Neuronal stem cell (in vitro differentiated cells): Measurements from ENCODE around the gene MYOG.

Experiments
- DNase-seq: peaks from one replicate; pipeline ENCODE4 v3.0.0-alpha.2; 2013; ENCODE audit warnings: low spot score
- H2AFZ ChIP-seq: one replicate; pipeline ENCODE4 v1.6.1; 2013; ENCODE audit warnings: mild to moderate bottlenecking, low read length, inconsistent platforms
- H2AK5ac ChIP-seq: 2 replicates; pipeline ENCODE4 v1.6.1; 2013; ENCODE audit warnings: low read depth, mild to moderate bottlenecking, inconsistent platforms, low read length, moderate library complexity, mixed read lengths
- H2BK120ac ChIP-seq: 2 replicates; pipeline ENCODE4 v1.6.1; 2013; ENCODE audit warnings: low read depth, mild to moderate bottlenecking, inconsistent platforms, low read length, moderate library complexity, mixed read lengths
- H2BK12ac ChIP-seq: one replicate; pipeline ENCODE4 v1.6.1; 2013; ENCODE audit warnings: low read length, inconsistent platforms
- H2BK15ac ChIP-seq: 2 replicates; pipeline ENCODE4 v1.6.1; 2013; ENCODE audit warnings: mild to moderate bottlenecking, low read length, inconsistent platforms, mixed read lengths
- H2BK5ac ChIP-seq: one replicate; pipeline ENCODE4 v1.6.1; 2013; ENCODE audit warnings: inconsistent platforms, mild to moderate bottlenecking, low read length, moderate library complexity
- H3K14ac ChIP-seq: one replicate; pipeline ENCODE4 v1.6.1; 2013; ENCODE audit warnings: low read length, inconsistent platforms
- H3K18ac ChIP-seq: 2 replicates; pipeline ENCODE4 v1.6.1; 2013; ENCODE audit warnings: low read length, inconsistent platforms
- H3K23ac ChIP-seq: 2 replicates; pipeline ENCODE4 v1.6.1; 2013; ENCODE audit warnings: low read depth, mild to moderate bottlenecking, mixed read lengths, low read length, inconsistent platforms; ENCODE audit not compliant: poor library complexity
- H3K27ac ChIP-seq: replicated peaks from 3 replicates; pipeline ENCODE4 v1.5.1; 2013; ENCODE audit warnings: low read length, inconsistent platforms
- H3K27me3 ChIP-seq, 3 experiments: 2 replicates each; pipeline ENCODE4 v1.6.1; 2013; ENCODE audit warnings: low read length in 3 of 3, mild to moderate bottlenecking in 2 of 3, inconsistent platforms in 1 of 3, low read depth in 1 of 3, mixed read lengths in 1 of 3, moderate library complexity in 1 of 3; ENCODE audit not compliant: control insufficient read depth in 3 of 3, insufficient read depth in 3 of 3
- H3K36me3 ChIP-seq, 2 donors: replicated peaks in 1 of 2; 2 replicates each; pipeline ENCODE4 v1.6.1; 2013; ENCODE audit warnings: low read length in 2 of 2; ENCODE audit not compliant: control insufficient read depth in 2 of 2, insufficient read depth in 2 of 2
- H3K4ac ChIP-seq: 2 replicates; pipeline ENCODE4 v1.6.1; 2013; ENCODE audit warnings: inconsistent platforms, mild to moderate bottlenecking, low read length, moderate library complexity
- H3K4me1 ChIP-seq, 2 donors: 1 replicate in 1 of 2; 2 replicates in 1 of 2; pipeline ENCODE4 v1.6.1; 2013; ENCODE audit warnings: low read length in 2 of 2, low read depth in 1 of 2; ENCODE audit not compliant: control insufficient read depth in 2 of 2, insufficient read depth in 1 of 2
- H3K4me2 ChIP-seq: one replicate; pipeline ENCODE4 v1.6.1; 2013; ENCODE audit warnings: mild to moderate bottlenecking, low read length, inconsistent platforms; ENCODE audit not compliant: insufficient read depth, poor library complexity, severe bottlenecking
- H3K4me3 ChIP-seq, 2 donors: 2 replicates each; pipeline ENCODE4 v1.5.1; 2013; ENCODE audit warnings: low read length in 2 of 2, mild to moderate bottlenecking in 2 of 2, inconsistent platforms in 1 of 2, moderate library complexity in 1 of 2
- H3K79me1 ChIP-seq: one replicate; pipeline ENCODE4 v1.6.1; 2013; ENCODE audit warnings: low read depth, mild to moderate bottlenecking, inconsistent platforms, low read length, moderate library complexity
- H3K9ac ChIP-seq: one replicate; pipeline ENCODE4 v1.6.1; 2013; ENCODE audit warnings: mild to moderate bottlenecking, low read depth, low read length, inconsistent platforms; ENCODE audit not compliant: poor library complexity
- H3K9me3 ChIP-seq, 2 donors: replicated peaks in 1 of 2; 2 replicates each; pipeline versions ENCODE3 to v1.6.1; 2013; ENCODE audit warnings: low read length in 2 of 2, mild to moderate bottlenecking in 2 of 2, inconsistent platforms in 1 of 2, low read depth in 1 of 2, mixed read lengths in 1 of 2, moderate library complexity in 1 of 2; ENCODE audit not compliant: control insufficient read depth in 2 of 2, insufficient read depth in 1 of 2
- H4K8ac ChIP-seq: one replicate; pipeline ENCODE4 v1.6.1; 2013; ENCODE audit warnings: low read depth, mild to moderate bottlenecking, inconsistent platforms, low read length, moderate library complexity
- H4K91ac ChIP-seq: one replicate; pipeline ENCODE4 v1.6.1; 2013; ENCODE audit warnings: low read length, low read depth, mild to moderate bottlenecking, inconsistent platforms; ENCODE audit not compliant: poor library complexity
- WGBS, 2 donors: extraction: QIAGEN DNeasy Blood & Tissue Kit; methylation state at CpG; one replicate each; pipeline ENCODE4 v1.1.7; 2013; ENCODE audit warnings: missing lambda C conversion rate in 2 of 2, mixed read lengths in 1 of 2; ENCODE audit not compliant: insufficient read length in 2 of 2, insufficient replicate concordance in 1 of 2; ENCODE audit errors: extremely low coverage in 2 of 2; 5-methylcytosine and 5-hydroxymethylcytosine counted together

The MYOG gene

GRCh38 chr1:203075236-203076030 is 10.4 kb downstream of the MYOG start:
- no peaks in the 10 kb centered on the region for H3K79me1 ChIP-seq
- H3K27ac ChIP-seq = no peak overlapping the region
- H3K23ac ChIP-seq = no peak overlapping the region
- no CpG with 5 or more reads among the region's 56 CpGs for WGBS, 2 donors
- no peaks in the 10 kb centered on the region for H3K9me3 ChIP-seq
- peak overlapping the region in 1 of 2 donors; percentile 70 for H3K4me3 ChIP-seq
- H3K4ac ChIP-seq = no peak overlapping the region
- peak overlapping the region; percentile 47 for H3K14ac ChIP-seq
- no peak overlapping the region for H2AK5ac ChIP-seq
- peaks cover 0 to 83% (median 37%) of the 10 kb centered on the region in 3 experiments for H3K27me3 ChIP-seq
- H3K9ac ChIP-seq = peak overlapping the region; percentile 65
- peak overlapping the region; percentile 50 for H2BK15ac ChIP-seq
- no peak overlapping the region for H4K8ac ChIP-seq
- peak overlapping the region; percentile 75 for H3K18ac ChIP-seq
- peaks cover 0 to 2% of the 10 kb centered on the region in 2 donors for H3K4me1 ChIP-seq
- H3K36me3 ChIP-seq = no peaks in the 10 kb centered on the region
- DNase-seq = no peak
- H4K91ac ChIP-seq = no peak overlapping the region
- no peak overlapping the region for H2BK12ac ChIP-seq
- no peak overlapping the region for H2BK5ac ChIP-seq
- H2BK120ac ChIP-seq = no peak overlapping the region
- H2AFZ ChIP-seq = no peak overlapping the region
- peak overlapping the region; percentile 82 for H3K4me2 ChIP-seq

GRCh38 chr1:203074610-203075009 is 11.2 kb downstream of the MYOG start:
- Histone ChIP-seq H2BK15ac (no peak overlapping the region), H2AFZ (no peak overlapping the region), H2AK5ac (no peak overlapping the region), H2BK12ac (no peak overlapping the region), H3K4me3 (no peak overlapping the region), H4K8ac (no peak overlapping the region), H3K4ac (no peak overlapping the region), H3K14ac (no peak overlapping the region), H3K27me3 (peaks cover 0 to 75% (median 37%) of the 10 kb centered on the region in 3 experiments), H3K36me3 (no peaks in the 10 kb centered on the region), H4K91ac (no peak overlapping the region), H3K9ac (peak overlapping the region; percentile 21), H2BK120ac (no peak overlapping the region), H3K4me2 (no peak overlapping the region), H3K4me1 (peaks cover 2 to 3% of the 10 kb centered on the region in 2 donors), H3K23ac (no peak overlapping the region), H3K27ac (no peak overlapping the region), H3K9me3 (no peaks in the 10 kb centered on the region), H2BK5ac (no peak overlapping the region), H3K18ac (no peak overlapping the region), H3K79me1 (no peaks in the 10 kb centered on the region)
- DNase-seq = no peak

GRCh38 chr1:203073469-203073868 is 12.3 kb downstream of the MYOG start:
- no peak overlapping the region for H2BK15ac ChIP-seq
- H3K27me3 ChIP-seq = peaks cover 0 to 70% (median 35%) of the 10 kb centered on the region in 3 experiments
- no peak for DNase-seq
- no peak overlapping the region for H4K91ac ChIP-seq
- no peak overlapping the region for H3K4me2 ChIP-seq
- no peak overlapping the region for H3K14ac ChIP-seq
- peaks cover 2 to 10% of the 10 kb centered on the region in 2 donors for H3K4me1 ChIP-seq
- no peak overlapping the region for H3K4ac ChIP-seq
- no peak overlapping the region for H3K23ac ChIP-seq
- no peak overlapping the region for H2AK5ac ChIP-seq
- H2BK12ac ChIP-seq = no peak overlapping the region
- H2BK5ac ChIP-seq = no peak overlapping the region
- no peaks in the 10 kb centered on the region for H3K36me3 ChIP-seq
- H4K8ac ChIP-seq = no peak overlapping the region
- H3K79me1 ChIP-seq = no peaks in the 10 kb centered on the region
- H3K18ac ChIP-seq = no peak overlapping the region
- H2AFZ ChIP-seq = no peak overlapping the region
- no CpG with 5 or more reads among the region's 2 CpGs for WGBS, 2 donors
- no peak overlapping the region for H3K27ac ChIP-seq
- H3K4me3 ChIP-seq = no peak overlapping the region
- no peak overlapping the region for H3K9ac ChIP-seq
- H2BK120ac ChIP-seq = no peak overlapping the region
- H3K9me3 ChIP-seq = no peaks in the 10 kb centered on the region

- H3K4me3 ChIP-seq = no peak overlapping the region
- no peak overlapping the region for H4K8ac ChIP-seq
- no peak overlapping the region for H2BK15ac ChIP-seq
- no CpG with 5 or more reads among the region's 3 CpGs for WGBS, 2 donors
- no peak overlapping the region for H3K4me2 ChIP-seq
- no peak overlapping the region for H3K4ac ChIP-seq
- no peaks in the 10 kb centered on the region for H3K9me3 ChIP-seq
- no peak overlapping the region for H2BK12ac ChIP-seq
- H2AFZ ChIP-seq = no peak overlapping the region
- H3K23ac ChIP-seq = no peak overlapping the region
- H2BK120ac ChIP-seq = no peak overlapping the region
- no peak overlapping the region for H2BK5ac ChIP-seq
- H3K79me1 ChIP-seq = no peaks in the 10 kb centered on the region
- no peaks in the 10 kb centered on the region for H3K36me3 ChIP-seq
- no peak overlapping the region for H3K14ac ChIP-seq
- peaks cover 2 to 10% of the 10 kb centered on the region in 2 donors for H3K4me1 ChIP-seq
- H3K27ac ChIP-seq = no peak overlapping the region
- no peak for DNase-seq
- H3K18ac ChIP-seq = no peak overlapping the region
- H2AK5ac ChIP-seq = no peak overlapping the region
- no peak overlapping the region for H3K9ac ChIP-seq
- H4K91ac ChIP-seq = no peak overlapping the region
- H3K27me3 ChIP-seq = peaks cover 0 to 71% (median 35%) of the 10 kb centered on the region in 3 experiments
Observed at GRCh38 chr1:203072911-203073310, 12.9 kb downstream of the MYOG start.
